Mesenteric fat pad (tissue), 1 donor: Measurements from ENCODE around the gene HCRTR2. TPM values are rescaled to one million over a fixed set of nuclear protein-coding genes. Genes with fewer than 3 reads are reported as not detected.
"Not testable (repeated sequence)": the region's sequence is repeated elsewhere in the genome, so short reads cannot be mapped to it uniquely, and the experiment has no call there.

Source experiments
- DNase-seq: peaks from one replicate; pipeline ENCODE4 v3.0.0-alpha.2; 2020; ENCODE audit warnings: low spot score
- total RNA-seq: library from RNA; stranded (reverse); fragmentation: NEBNext Ultra II Directional; extraction: Animal tissue kit (Norgen Biotek cat#: 25700); gene quantifications from one replicate; pipeline ENCODE4 v1.2.1, GENCODE V29; 2021
- donor health status: DM: yes; HTN: yes; CAD: no.

The HCRTR2 gene
- total RNA-seq, 1 donor from 2014 or later: not detected

DNA sequence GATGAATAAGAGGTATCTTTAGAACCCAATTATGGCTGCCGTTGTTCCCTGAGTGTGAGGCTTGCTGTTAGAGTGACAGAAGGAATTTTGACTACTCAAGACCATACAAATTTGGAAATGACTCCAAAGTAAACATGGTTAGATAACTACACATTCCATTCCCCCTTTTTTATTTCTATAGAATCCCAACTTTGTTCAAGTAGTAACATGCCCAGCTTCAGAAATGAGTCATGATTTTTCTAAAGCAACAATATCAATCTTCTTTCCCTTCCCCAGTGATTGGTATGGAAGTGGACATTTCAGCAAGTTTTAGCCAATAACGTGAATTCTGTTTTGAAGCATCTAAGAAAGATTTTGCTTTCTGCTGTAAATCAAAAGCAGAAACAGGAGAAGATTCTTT lies 37.8 kb downstream of the HCRTR2 start:
- no peak for DNase-seq

DNA sequence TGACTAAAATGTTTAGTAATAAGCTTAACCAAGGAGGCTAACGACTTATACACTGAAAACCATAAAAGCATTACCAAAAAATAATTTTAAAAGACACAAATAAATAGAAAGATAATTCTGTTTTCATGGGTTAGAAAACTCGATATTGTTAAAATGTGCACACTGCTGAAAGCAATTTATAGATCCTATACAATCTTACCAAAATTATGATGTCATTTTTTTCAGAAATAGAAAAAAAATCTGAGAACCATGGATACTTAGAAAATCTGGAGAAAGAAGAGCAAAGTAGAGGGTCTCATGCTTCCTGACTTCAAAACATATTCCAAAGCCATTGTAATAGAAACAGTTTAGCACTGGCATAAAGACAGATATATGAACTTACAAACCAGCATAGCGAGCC lies 46.6 kb downstream of the HCRTR2 start:
- DNase-seq: no peak

DNA sequence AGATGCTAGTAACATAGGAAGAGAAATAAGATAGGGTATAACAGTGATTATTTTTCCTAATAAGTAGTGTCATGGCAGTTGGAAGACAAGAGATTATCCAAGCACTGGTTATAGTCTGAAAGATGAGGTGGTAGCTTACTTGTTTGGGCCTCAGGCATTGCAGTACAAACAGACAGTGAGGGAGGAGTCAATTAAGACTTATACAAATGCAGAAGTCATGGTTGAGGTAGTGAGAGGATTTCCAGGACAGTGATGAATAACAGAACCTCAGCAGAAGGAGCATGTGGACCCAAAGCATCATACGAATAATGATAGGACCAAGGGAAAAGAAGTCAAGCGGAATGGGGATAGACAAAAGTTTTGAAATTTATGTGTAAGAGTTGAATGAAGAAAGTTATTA lies 53.5 kb downstream of the HCRTR2 start:
- DNase-seq: no peak

DNA sequence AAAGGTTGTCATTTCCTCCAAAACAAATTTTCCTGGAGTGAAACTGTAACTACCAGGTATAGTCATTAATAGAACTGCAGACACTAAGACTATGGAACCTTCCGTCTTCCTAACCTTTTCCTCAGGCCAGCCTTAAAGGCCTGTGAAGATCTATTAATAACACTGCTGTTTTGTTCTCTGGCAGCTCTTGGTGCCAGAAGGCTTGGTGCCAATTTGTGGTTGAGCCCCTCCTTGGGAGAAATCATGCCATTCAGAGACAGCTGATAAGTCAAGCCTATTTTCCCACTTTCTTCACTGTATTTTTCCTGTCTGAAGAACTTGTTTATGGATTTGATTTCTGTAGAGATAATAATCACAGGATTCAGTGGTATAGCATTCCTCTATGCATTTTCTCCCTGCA lies 64.8 kb downstream of the HCRTR2 start:
- no peak for DNase-seq

DNA sequence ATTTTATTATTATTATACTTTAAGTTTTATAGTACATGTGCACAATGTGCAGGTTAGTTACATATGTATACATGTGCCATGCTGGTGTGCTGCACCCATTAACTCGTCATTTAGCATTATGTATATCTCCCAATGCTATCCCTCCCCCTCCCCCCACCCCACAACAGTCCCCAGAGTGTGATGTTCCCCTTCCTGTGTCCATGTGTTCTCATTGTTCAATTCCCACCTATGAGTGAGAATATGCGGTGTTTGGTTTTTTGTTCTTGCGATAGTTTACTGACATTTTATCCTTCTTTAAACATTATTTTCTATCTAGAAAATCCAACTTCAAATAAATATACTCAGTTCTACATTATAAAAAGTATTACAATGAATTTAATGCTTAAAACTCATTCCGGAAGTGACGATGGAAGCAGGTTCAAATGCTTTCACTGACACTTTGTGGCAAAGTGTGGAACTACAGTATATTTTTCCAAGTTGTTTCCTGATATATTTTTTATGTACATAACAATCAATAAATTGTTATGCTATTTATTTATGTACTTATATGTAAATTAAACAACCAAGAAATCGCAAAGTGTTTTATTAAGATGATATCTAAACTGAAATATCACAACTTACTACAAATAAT lies 66.8 kb downstream of the HCRTR2 start:
- DNase-seq: not testable (repeated sequence)

DNA sequence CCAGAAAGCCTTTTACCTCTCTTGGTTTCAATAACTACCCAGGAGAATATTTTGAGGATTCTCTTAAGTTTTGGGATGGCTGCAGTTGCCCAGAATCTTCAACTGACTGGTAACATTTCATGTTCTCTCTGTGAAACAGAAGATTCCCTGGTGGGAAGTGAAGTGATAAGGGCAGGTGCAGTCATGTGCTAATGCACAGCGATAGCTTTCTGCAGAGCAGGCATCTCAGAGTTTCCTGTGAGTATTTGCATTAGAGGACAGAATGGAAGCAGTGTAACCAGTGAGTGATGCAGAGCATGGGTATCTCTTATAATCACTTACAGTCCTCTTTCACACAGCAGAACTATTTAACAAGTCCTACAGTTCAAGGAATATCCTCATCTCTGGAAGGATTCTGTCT lies 76.1 kb downstream of the HCRTR2 start:
- no peak for DNase-seq

DNA sequence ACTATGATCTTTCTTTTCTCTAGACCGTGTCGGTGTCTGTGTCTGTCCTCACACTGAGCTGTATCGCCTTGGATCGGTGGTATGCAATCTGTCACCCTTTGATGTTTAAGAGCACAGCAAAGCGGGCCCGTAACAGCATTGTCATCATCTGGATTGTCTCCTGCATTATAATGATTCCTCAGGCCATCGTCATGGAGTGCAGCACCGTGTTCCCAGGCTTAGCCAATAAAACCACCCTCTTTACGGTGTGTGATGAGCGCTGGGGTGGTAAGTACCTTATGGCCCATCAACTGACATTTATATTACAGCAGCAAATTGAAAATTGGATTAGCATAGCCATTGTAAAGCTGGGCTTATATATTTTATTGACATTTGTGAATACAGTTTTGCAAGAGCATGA lies 80.8 kb downstream of the HCRTR2 start:
- no peak for DNase-seq

DNA sequence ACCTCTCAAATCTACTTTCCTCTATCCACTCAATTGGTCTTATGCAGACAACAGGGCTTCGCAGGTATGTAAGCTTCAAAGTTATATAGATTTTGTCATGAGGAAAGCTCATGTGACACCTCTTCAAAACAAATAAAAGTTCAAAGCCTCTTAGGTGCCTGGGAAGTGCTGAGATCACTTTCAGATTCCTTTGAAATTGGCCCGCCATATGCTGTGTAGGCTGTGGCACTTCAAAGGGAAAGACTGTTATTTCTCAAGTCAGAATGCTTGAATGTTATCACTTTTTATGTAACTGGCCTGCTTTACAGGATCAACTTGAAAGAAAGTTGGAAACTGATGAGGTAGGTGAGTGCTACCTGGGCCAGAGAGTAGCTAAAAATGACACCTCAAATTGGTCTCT lies 85.9 kb downstream of the HCRTR2 start:
- DNase-seq: no peak

DNA sequence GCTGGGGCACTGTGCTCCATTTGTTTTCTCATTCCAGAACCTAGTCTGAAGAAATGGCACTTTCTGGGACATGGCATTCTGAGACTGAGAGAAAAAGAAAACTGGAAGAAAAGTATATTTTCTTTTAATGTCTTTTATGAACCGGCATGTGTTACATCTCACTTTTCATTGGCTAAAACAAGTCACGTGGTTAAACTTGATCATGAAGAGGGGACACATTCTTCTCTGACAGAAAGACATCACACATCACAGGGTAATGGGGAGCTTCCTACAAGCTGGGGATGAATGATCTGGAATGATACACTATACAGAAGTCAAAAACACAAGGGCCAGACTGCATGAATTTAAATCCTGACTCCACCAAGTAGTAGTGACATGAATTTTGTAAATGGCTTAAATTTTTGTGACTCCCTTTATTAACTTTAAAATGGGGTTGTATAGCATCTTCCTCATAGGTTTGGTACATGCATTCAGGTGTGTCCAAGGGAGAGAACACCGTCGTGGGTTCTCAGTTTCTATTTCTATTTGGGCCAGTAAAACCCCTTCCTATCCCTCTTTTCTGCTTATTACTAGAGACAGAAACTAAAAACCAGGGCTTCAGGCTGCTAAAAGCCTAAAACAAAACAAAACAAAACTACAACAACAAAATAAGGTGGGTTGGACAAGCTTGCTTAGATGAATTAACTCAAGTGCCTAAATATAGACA lies 91.2 kb downstream of the HCRTR2 start:
- DNase-seq: no peak

DNA sequence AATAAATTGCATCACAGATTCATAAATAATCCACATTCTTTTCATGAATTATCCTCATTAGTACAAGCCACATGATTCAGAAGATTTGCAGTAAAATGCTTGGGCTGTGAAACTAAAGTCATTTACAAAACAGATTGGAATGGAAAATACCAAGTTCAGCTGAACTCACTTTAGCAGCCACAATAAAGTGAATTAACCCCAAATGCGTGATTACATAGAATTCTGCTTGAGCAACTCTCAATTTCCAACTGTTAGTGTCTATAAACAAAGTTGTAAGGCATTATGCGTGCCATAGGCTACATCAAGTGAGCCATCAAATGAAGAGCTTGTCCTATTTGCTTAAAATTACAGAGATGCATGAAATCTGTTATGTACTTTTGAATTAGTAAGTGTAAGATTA lies 92.6 kb downstream of the HCRTR2 start:
- no peak for DNase-seq

DNA sequence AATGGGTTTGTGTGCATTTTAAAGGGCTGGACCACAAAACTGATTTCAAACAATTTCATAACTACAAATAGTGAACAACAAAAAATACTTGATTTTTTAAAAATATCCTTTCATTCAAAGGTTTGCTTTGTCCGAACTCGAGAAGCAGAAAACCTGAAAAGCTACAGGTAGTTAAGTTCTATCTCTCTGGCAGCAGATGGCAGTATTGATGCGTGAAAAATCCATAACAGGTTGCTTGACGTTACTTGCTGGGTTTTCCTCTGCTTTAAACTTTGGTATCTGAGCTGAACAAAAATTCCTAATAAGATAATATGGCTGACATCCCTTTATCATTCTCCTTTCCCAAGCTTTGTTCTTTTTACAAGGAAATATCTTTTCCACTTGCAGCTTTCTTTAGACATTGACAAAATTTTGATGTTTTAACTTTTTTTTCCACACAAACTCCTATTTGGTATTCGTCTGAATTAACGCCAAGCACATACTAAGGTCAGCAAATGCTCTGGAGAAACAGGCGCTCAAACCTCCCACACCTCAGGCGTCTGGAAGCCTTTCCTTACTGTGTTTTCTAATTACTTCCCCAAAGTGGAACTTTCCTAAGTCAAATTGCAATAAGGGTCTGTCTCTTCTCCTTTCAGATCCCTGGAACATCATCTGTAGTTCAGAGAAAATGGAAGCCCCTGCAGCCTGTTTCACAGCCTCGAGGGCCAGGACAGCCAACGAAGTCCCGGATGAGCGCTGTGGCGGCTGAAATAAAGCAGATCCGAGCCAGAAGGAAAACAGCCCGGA lies 102.6 kb downstream of the HCRTR2 start:
- no peak for DNase-seq

DNA sequence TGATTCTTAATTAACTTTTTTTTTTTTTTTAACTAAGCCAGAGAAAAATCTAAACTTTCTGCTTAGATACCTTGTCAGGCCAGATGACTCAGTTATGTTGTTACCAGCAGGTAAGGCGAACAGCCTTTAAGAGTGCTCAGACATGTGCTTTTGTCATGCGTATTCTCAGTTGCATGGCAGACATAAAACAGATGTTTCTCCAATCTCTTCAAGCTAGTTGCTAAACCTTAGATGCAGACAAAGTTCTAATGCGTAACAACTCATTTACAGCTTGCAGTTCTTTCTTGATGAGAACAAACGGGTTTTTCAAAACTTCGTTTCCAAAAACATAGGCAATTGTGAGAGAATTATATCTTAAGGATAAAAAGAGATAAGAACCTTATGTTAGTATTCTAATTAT lies 103.3 kb downstream of the HCRTR2 start:
- DNase-seq: no peak

DNA sequence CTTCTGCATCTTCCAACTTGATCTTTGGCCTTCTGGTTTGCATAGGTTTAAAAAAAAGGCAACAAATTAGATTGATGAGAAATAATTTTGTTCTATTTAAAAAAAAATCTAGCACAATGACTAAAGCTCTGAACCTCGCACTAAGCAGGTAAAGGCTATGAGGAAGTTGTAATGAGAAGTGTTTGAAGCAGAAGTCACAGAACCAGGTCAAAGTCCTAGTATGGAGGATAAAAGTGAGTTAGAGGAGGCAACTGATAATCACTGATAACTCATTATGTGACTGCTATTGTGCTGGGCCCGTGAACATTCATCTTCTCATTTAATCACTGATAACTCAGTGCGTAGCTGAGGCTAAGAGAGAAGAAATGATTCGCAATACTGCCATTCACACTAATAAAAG lies 106.9 kb downstream of the HCRTR2 start:
- no peak for DNase-seq

DNA sequence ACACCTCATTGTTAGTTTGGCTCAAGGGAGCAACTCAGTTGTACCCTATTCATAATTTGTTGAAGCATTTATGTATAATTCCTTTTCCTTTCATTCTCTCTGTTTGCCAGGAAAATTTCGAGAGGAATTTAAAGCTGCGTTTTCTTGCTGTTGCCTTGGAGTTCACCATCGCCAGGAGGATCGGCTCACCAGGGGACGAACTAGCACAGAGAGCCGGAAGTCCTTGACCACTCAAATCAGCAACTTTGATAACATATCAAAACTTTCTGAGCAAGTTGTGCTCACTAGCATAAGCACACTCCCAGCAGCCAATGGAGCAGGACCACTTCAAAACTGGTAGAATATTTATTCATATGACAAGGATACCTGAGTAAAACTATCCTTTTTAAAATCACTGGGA lies 107.8 kb downstream of the HCRTR2 start:
- no peak for DNase-seq

DNA sequence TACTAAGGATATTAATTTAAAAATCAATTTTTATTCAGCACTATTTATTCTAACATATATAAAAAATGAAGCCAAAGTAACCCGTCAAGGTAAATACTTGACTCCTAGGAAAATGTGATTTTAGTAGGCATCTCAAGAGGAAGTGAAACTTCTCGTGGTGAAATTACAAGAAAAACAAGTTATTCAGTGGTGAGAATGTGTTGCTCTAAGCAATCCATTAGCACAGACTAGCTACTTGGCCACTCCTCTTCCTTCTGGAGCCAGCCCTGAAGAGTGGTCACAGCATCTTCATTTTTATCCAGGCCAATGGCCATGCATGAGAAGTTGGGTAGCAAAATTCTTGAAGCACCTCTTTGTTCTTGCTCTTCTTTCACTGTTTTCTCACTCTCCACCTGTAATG lies 112.5 kb downstream of the HCRTR2 start:
- no peak for DNase-seq

DNA sequence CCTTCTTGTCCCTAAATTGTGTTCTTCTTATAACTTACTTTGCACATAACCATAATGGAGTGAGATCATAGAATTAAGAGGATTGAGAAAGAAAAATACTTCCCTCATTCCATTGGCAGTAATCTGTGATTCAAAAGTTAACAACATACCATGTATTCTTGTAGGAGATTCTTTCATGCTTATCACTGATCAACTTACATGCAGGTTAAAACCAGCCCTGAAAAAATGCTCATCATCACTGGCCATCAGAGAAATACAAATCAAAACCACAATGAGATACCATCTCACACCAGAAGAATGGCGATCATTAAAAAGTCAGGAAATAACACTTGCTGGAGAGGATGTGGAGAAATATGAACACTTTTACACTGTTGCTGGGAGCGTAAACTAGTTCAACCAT lies 116.4 kb downstream of the HCRTR2 start:
- no peak for DNase-seq

DNA sequence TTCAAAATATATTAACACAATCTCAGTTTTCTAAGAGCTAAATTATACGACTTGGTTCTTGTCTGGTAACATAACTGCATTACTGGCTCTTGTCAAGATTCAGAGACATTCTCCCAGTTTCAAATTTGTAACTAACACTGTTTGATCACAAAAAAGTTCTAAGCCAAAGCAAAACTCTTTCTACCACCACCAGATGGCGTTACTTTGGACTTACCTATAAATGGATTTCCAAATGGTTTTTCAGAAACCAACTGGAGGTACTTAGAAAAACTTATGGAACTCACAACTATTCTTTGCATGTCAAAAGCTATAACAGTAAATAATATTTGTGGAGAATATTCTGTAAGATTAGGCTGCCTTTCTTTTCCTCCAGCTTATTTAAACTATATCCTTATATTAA lies 118.8 kb downstream of the HCRTR2 start:
- no peak for DNase-seq

DNA sequence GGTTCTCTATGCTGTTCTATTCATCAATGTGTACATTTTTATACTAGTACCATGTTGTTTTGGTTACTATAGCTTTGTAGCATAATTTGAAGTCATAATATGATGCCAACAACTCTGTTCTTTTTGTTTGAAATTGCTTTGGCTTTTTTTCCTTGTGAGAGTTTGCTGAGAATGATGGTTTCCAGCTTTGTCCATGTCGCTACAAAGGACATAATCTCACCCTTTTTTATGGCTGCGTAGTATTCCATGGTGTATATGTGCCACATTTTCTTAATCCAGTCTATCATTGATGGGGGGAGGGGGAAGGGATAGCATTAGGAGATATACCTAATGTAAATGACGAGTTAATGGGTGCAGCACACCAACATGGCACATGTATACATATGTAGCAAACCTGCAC lies 122.9 kb downstream of the HCRTR2 start:
- DNase-seq: not testable (repeated sequence)

DNA sequence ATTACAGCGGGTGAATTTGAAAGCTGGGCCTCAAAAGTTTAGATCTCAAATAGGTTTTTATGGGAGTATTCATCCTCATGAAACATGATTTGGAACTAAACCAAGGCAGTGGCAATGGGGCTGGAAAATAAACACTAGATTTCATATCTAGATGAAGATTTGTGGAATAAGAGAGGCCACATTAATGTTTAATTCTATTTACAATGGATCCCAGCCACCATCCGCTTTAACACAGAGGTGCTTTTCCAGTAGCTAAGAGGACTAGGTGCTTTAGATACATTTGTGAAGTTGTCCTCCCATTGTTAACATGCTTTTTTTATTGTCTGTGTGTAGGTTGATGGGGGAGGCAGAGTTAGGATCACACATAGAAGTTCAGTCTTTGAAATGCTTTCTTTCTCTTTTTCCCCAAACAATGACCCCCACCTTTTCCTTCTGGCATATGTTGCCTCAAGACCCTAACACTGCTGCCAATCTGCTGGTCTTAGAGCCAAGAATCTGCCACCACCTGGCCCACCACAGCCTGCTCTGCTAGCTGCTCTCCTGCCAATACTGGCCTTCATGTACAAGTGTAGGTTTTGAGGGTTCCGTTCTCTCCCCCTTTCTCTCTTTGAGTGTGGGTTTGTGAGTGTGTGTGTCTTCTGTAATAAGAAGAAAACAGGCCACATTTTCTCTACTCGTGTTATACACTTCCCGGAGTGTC lies 125.1 kb downstream of the HCRTR2 start:
- no peak for DNase-seq

DNA sequence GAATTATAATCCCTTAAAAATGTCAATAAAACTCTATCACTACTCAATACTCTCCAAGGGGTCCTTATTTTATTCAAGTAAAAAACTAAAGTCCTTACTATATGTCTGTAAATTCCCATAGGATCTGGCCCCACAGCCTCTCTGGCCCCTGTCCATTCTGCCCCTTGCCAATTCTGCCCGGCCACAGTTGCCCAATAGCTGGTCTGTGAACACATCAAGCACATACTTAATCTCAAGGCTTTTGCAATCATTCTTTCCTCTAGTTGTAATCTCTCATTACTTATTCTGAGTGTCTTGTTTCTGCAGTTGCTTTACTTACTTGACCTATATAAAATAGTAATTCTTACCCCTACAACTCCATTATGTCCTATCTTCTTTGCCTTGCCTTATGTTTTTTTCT lies 130.4 kb downstream of the HCRTR2 start:
- DNase-seq: no peak

DNA sequence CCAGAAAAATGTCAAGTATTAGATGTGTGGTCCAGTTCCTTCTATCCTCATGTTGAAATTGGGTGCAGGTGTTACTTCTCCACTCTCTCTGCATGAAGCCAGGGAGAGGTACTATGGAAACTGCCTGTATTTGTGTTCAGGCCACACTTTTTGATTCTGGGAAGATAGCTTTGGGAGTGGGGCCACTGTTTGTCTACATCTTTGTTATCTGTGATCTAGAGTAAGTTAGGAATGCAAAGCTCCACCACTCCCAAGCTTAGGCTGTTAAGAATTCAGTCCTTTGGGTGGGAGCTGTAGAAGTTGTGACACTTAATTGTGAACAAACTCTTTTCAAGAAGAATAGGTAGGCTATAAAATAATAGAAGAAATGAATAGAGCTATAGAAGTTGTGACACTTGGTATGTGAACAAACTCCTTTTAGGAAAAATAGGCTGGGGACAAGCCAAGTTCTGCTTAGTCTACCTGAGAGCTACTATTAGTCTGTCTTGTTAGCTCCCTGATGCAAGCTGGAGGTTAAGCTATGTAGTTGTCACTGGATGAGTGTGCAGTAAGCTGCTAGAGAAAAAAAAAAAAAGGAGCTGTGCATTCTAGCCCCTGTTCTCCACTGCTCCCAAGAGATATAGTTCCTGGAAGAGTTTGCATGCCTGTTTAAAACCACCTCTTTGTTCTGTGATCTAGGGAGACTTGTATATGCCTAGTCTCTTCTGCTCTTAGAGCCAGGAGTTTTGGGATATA lies 145.8 kb downstream of the HCRTR2 start:
- no peak for DNase-seq
